Tibial nerve (tissue), 4 donors: ENCODE data around the gene AKNA.

ENCODE experiments used
- EP300 ChIP-seq, 2 donors: sonication (generic); formaldehyde crosslinking; IDR thresholded peaks; one replicate each; pipeline ENCODE4 v1.6.1; 2017; ENCODE audit warnings: antibody characterized with exemption in 2 of 2, mild to moderate bottlenecking in 1 of 2
- POLR2A ChIP-seq, 2 donors: fragments of 450-650 bp; IDR thresholded peaks; one replicate each; pipeline ENCODE4 v1.6.1; 2017; ENCODE audit warnings: antibody characterized with exemption in 2 of 2, mild to moderate bottlenecking in 2 of 2, moderate library complexity in 2 of 2
- TF ChIP-seq, protein P1 (sequence below), 5 experiments: fragments of 200-600 bp in 3 of 5; fragments of 450-650 bp in 2 of 5; sonication (generic) in 3 of 5; IDR thresholded peaks; one replicate each; pipeline ENCODE4 v1.5.1; 2016 to 2019; ENCODE audit warnings: antibody characterized with exemption in 5 of 5, mild to moderate bottlenecking in 3 of 5, moderate library complexity in 2 of 5

DNA sequence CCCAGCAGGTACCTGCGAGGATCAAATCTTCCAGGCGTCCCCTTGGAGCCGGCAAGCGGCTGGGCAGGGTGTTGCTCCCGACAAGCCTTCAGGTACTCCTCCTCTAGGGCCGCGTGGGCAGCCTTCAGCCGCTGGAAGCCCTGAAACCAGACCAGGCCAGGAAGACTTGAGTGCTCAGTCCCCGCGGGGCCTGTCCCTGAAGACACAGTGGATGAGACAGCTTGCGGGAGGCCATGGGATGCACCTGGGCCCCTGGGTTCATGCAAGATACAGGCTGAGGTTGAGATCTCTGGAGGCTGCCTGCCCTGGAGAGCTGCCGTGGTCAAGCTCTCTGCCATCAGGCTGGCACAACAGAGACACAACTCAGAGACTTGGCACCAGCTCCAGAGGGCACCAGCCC lies 25.4 kb downstream of the AKNA start:
- TF ChIP-seq, protein P1, sequence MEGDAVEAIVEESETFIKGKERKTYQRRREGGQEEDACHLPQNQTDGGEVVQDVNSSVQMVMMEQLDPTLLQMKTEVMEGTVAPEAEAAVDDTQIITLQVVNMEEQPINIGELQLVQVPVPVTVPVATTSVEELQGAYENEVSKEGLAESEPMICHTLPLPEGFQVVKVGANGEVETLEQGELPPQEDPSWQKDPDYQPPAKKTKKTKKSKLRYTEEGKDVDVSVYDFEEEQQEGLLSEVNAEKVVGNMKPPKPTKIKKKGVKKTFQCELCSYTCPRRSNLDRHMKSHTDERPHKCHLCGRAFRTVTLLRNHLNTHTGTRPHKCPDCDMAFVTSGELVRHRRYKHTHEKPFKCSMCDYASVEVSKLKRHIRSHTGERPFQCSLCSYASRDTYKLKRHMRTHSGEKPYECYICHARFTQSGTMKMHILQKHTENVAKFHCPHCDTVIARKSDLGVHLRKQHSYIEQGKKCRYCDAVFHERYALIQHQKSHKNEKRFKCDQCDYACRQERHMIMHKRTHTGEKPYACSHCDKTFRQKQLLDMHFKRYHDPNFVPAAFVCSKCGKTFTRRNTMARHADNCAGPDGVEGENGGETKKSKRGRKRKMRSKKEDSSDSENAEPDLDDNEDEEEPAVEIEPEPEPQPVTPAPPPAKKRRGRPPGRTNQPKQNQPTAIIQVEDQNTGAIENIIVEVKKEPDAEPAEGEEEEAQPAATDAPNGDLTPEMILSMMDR (IDR thresholded peaks at IDR 0.05), result no peak
- TF ChIP-seq EP300 (IDR thresholded peaks at IDR 0.05) (no peak), POLR2A (IDR thresholded peaks at IDR 0.05) (no peak)
